ENCODE data around the gene FOXL2NB.

GRCh38 chr3:138933981-138934691 lies 12.9 kb upstream of the FOXL2NB start:
- no peak for TF ChIP-seq CTCF (IDR thresholded peaks at IDR 0.05)
- TF ChIP-seq POLR2A (IDR thresholded peaks at IDR 0.05) = no peak

Data from adrenal gland (tissue), 5 donors.